Neural crest cell (in vitro differentiated cells): Measurements from ENCODE around the gene CATSPERZ. TPM values are rescaled to one million over a fixed set of nuclear protein-coding genes. Genes with fewer than 3 reads are reported as not detected.
"Not testable (repeated sequence)": the region's sequence is repeated elsewhere in the genome, so short reads cannot be mapped to it uniquely, and the experiment has no call there.

Experiments used
- DNase-seq: peaks from one replicate; pipeline ENCODE4 v3.0.0; 2021; ENCODE audit warnings: low read depth, mixed read lengths, low spot score
- H3K27ac Mint-ChIP-seq: one replicate; pipeline ENCODE4 v1.8.0; 2021; ENCODE audit warnings: mild to moderate bottlenecking, mixed read lengths; ENCODE audit not compliant: unreplicated experiment
- H3K27me3 Mint-ChIP-seq: 2 replicates; pipeline ENCODE4 v1.8.0; 2021; ENCODE audit warnings: low read depth, mild to moderate bottlenecking, mixed read lengths
- H3K36me3 Mint-ChIP-seq: 2 replicates; pipeline ENCODE4 v1.8.0; 2021; ENCODE audit warnings: low read depth, mild to moderate bottlenecking, mixed read lengths
- H3K4me1 Mint-ChIP-seq: 2 replicates; pipeline ENCODE4 v1.8.0; 2021; ENCODE audit warnings: mixed read lengths
- H3K4me3 Mint-ChIP-seq: one replicate; pipeline ENCODE4 v1.8.0; 2021; ENCODE audit warnings: mild to moderate bottlenecking, mixed read lengths
- H3K9me3 Mint-ChIP-seq: 2 replicates; pipeline ENCODE4 v1.8.0; 2021; ENCODE audit warnings: mixed read lengths
- total RNA-seq: library from RNA; stranded (reverse); gene quantifications from 2 replicates; pipeline ENCODE4 v1.2.1, GENCODE V29; 2021
- TF ChIP-seq, protein P1 (sequence below): fragments of 200-600 bp; sonication (generic); conservative IDR thresholded peaks from 2 replicates; pipeline ENCODE4 v1.5.0; 2021; ENCODE audit warnings: antibody characterized with exemption, mild to moderate bottlenecking

Gene CATSPERZ
- total RNA-seq, 1 donor from 2014 or later, result not detected

DNA sequence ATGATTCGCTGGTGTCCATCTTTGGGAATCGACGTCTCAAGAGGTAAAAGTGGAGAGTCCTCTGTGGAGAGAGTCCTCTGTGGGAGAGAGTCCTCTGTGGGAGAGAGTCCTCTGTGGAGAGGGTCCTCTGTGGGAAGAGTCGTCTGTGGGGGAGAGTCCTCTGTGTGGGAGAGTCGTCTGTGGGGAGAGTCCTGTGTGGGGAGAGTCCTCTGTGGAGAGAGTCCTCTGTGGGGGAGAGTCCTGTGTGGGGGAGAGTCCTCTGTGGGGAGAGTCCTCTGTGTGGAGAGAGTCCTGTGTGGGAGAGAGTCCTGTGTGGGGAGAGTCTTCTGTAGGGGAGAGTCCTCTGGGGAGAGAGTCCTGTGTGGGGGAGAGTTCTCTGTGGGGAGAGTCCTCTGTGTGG lies 20.9 kb downstream of the CATSPERZ start:
- H3K4me1 Mint-ChIP-seq, result peaks cover 36% of the 10 kb centered on the region
- peak overlapping the region; percentile 67 for H3K4me3 Mint-ChIP-seq
- no peaks in the 10 kb centered on the region for H3K27me3 Mint-ChIP-seq
- H3K36me3 Mint-ChIP-seq, result peaks cover 3% of the 10 kb centered on the region
- TF ChIP-seq, protein P1, sequence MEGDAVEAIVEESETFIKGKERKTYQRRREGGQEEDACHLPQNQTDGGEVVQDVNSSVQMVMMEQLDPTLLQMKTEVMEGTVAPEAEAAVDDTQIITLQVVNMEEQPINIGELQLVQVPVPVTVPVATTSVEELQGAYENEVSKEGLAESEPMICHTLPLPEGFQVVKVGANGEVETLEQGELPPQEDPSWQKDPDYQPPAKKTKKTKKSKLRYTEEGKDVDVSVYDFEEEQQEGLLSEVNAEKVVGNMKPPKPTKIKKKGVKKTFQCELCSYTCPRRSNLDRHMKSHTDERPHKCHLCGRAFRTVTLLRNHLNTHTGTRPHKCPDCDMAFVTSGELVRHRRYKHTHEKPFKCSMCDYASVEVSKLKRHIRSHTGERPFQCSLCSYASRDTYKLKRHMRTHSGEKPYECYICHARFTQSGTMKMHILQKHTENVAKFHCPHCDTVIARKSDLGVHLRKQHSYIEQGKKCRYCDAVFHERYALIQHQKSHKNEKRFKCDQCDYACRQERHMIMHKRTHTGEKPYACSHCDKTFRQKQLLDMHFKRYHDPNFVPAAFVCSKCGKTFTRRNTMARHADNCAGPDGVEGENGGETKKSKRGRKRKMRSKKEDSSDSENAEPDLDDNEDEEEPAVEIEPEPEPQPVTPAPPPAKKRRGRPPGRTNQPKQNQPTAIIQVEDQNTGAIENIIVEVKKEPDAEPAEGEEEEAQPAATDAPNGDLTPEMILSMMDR, result no peak
- no peak for DNase-seq
- no peaks in the 10 kb centered on the region for H3K9me3 Mint-ChIP-seq
- no peak overlapping the region for H3K27ac Mint-ChIP-seq

DNA sequence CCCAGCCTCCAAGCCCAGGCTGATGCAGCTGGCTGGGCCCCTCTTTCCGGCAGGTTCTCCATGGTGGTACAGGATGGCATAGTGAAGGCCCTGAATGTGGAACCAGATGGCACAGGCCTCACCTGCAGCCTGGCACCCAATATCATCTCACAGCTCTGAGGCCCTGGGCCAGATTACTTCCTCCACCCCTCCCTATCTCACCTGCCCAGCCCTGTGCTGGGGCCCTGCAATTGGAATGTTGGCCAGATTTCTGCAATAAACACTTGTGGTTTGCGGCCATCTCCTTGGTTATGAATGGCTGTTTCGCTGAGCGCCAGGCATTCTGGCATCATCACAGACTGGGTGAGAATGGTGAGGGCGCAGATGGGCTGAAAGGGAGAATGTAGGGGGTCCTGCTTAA lies 21.4 kb downstream of the CATSPERZ start:
- H3K4me3 Mint-ChIP-seq, result peak overlapping the region; percentile 67
- peaks cover 3% of the 10 kb centered on the region for H3K36me3 Mint-ChIP-seq
- H3K27ac Mint-ChIP-seq, result no peak overlapping the region
- H3K4me1 Mint-ChIP-seq, result peaks cover 33% of the 10 kb centered on the region
- no peaks in the 10 kb centered on the region for H3K9me3 Mint-ChIP-seq
- DNase-seq, result no peak
- TF ChIP-seq, protein P1, result no peak
- H3K27me3 Mint-ChIP-seq, result no peaks in the 10 kb centered on the region

DNA sequence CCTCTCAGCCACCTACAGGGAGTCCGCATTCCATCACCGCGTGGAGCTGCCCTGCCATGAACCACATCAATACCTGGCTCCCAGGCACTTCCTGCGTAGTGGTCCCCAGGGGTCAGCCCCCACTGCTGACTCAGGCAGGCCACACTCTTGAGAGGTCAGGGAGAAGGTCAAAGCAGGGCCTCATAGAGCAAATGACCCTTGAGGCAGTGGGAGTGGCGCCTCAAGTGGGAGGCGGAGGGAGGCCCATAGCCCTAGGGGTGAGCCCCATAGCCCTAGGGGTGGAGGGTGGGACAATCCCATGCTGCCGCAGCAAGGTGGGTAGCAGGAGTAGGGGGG lies 22.7 kb downstream of the CATSPERZ start:
- TF ChIP-seq, protein P1, result no peak
- peaks cover 21% of the 10 kb centered on the region for H3K4me1 Mint-ChIP-seq
- H3K9me3 Mint-ChIP-seq, result no peaks in the 10 kb centered on the region
- DNase-seq, result no peak
- no peak overlapping the region for H3K4me3 Mint-ChIP-seq
- H3K36me3 Mint-ChIP-seq, result peaks cover 3% of the 10 kb centered on the region
- H3K27me3 Mint-ChIP-seq, result no peaks in the 10 kb centered on the region
- no peak overlapping the region for H3K27ac Mint-ChIP-seq

DNA sequence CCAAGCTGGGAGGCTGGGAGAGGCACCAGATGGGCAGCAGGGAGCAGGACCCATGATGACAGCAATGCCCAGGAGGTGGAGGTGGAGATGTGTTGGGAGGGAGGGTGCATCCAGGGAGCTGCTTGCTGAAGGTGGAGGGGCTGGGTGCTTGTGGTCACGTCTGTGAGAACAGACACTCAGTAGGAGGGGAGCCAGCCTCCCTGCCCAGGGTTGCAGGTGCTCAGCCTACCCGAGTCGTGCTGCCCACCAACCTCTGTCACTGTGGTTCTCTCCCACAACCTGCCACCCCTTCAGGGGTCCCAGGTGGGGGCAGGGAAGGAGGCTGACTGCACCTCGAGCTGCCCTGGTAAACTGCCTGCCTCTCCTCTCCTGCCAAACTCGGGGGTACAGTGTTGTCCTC lies 23.2 kb downstream of the CATSPERZ start:
- TF ChIP-seq, protein P1, result no peak
- no peaks in the 10 kb centered on the region for H3K27me3 Mint-ChIP-seq
- H3K9me3 Mint-ChIP-seq, result no peaks in the 10 kb centered on the region
- H3K4me3 Mint-ChIP-seq, result peak overlapping the region; percentile 73
- H3K4me1 Mint-ChIP-seq, result peaks cover 17% of the 10 kb centered on the region
- DNase-seq, result no peak
- H3K36me3 Mint-ChIP-seq, result peaks cover 3% of the 10 kb centered on the region
- H3K27ac Mint-ChIP-seq, result no peak overlapping the region

DNA sequence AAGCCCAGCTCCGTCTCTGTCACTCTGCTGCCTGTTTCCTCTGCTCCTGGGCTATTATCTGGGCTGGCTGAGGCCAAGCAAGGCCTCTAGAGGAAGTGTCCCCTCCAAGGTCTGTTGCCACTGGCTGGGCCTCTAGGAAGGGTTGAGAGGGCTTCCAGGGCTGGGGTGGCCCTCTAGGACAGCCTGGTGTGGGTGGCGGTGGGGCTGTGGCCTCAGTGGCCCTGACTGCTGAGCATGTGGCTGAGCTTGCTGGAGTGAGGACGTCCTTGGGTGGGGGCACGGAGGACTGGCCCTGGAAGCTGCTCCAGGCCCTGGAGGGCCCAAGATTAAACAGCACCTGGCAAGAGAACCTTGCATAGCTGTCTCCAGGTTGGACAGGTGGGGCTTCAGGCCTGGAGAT lies 23.8 kb downstream of the CATSPERZ start:
- H3K27me3 Mint-ChIP-seq, H3K27ac Mint-ChIP-seq, H3K36me3 Mint-ChIP-seq, H3K9me3 Mint-ChIP-seq, DNase-seq: not testable (repeated sequence)
- H3K4me1 Mint-ChIP-seq, result peaks cover 15% of the 10 kb centered on the region
- peak overlapping the region; percentile 73 for H3K4me3 Mint-ChIP-seq

DNA sequence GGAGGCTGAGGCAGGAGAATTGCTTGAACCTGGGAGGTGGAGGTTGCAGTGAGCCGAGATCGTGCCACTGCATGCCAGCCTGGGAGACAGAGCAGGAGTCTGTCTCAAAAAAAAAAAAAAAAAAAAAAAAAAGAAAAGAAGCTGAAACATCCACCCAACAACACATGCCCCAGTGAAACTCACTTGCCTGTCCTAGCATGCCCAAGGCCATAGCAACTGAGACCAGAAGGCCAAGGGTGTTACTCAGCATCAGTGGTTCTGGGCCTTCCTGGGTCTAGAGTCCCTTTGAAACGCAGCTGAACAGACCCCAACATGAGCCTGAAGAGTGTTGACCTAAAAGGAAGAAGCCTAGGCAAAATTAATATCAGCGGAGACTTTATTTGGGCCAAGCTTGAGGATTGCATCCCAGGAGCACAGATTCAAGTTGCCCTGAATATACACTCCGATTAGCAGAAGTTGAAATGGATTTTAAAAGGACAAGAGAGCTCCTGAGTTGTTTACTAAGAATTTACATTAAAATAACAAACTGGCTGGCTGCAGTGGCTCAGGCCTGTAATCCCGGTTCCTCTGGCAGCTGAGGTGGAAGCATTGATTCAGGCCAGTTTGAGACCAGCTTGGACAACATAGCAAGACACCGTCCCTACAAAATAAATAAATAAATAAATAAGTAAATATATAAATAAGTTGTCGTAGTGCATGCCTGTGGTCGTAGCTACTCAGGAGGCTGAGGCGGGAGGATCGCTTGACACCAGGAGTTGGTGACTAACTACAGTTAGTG lies 24.7 kb downstream of the CATSPERZ start:
- Mint-ChIP-seq H3K27me3 (no peaks in the 10 kb centered on the region), H3K9me3 (no peaks in the 10 kb centered on the region), H3K4me1 (peaks cover 10% of the 10 kb centered on the region), H3K27ac (no peak overlapping the region), H3K4me3 (no peak overlapping the region), H3K36me3 (peaks cover 3% of the 10 kb centered on the region)
- TF ChIP-seq, protein P1, result no peak
- no peak for DNase-seq
